Measurements from ENCODE around the gene INPP5J.
"Not testable (repeated sequence)": the region's sequence is repeated elsewhere in the genome, so short reads cannot be mapped to it uniquely, and the experiment has no call there.

INPP5J gene

DNA sequence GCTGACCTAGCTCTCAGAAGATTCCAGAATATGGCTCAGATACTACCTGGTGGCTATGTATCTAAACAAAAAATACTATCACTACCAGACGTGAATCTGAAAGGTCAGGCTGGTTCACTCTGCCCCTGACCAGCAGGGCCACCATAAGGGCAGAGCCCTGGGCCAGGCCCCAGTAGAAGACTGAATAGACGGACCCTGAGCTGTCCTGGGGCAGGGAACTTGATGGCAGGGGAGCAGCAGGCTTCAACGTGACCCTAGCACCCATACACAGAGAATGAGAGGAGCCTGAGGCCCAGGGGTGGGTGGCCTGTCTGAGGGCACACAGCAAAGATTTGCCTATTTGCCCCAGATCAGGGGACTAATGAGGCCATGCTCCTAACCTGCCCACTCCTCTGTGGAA lies 30.6 kb downstream of the INPP5J start:
- no peak for DNase-seq

DNA sequence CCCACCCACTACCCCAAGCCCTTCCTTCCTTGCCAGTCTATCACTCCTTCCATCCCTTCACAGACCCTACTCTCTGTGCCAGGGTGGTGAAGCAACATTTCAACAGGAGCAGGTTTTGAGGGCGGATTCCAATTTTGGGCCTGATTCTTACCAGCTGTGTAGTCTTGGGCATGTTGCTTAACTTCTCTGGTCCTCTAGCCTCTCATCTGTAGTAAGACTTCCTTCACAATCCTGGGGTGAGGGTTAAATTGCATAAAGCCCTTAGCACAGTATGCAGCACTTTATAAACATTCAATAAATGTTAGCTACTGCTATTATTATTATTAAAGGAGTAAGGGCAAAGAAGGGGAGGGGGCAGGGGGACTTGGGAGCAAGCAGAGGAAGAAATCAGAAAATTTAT lies 32.2 kb downstream of the INPP5J start:
- no peak for DNase-seq

DNA sequence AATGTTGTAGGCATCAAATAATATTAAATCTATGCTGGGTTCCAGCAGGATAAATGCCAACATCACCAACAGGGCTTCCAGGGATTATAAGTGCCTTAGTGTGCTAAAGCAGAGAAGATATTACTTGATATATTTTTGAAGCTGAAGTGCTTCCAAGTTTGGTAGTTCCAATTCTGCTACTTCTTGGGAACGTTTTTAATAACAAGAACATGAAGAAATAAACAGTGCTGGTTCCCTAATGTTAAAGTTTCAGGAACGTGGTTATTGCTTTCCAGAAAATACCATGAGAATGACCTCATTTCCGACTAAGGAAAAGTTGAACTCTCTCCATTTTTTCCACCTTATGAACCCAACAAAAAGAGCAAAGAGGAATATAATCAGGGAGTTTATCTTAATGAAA lies 32.7 kb downstream of the INPP5J start:
- DNase-seq = no peak

DNA sequence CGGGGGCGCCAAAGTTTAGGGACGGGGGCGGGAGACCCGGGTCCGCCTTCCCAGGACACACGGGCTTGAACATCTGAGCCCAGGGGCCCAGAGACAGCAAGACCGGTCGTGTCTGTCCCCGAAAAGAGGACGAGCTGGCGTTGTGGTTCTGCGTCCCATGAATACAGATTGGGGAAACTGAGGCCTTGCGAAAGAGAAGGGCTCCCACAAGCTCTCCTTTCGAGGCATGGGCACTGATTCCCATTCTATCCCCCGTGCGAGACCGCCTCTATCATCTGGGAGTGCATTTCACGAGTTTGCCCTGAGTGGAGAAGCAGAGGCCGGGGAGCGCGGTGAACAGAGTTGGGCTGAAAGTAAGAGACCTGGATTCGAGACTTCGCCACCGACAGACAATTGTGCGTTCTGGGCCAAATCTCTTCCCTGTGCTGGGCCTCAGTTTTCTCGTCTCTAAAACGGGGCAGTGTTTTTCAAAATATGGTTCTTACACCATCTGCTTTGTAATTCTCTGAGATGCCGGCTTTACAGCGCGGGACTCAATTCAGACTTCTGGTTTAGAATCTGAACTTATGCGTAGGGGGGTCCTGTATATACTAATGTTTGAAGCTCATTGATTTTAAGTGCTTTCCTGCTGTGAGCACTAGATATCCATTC lies 37.7 kb downstream of the INPP5J start:
- peak; percentile 47 for DNase-seq

DNA sequence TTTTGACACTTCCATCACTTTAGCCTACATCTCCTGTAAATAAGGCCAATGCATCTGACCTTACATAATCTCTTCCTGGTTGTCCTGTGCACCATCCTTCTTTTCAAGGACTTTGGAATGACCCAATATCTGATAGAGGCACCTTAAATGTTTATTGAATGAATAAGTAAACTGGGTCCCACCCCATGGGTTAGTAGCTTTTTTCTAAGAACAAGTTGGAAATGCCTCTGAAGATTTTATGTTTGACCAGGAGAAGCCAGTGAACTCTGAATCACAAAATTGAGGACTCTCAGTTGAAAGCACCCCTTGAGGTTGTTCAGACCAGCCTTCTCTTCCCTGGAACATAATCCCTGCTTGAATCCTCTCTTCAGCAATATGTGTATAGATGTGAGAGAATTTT lies 38.6 kb downstream of the INPP5J start:
- DNase-seq = no peak

DNA sequence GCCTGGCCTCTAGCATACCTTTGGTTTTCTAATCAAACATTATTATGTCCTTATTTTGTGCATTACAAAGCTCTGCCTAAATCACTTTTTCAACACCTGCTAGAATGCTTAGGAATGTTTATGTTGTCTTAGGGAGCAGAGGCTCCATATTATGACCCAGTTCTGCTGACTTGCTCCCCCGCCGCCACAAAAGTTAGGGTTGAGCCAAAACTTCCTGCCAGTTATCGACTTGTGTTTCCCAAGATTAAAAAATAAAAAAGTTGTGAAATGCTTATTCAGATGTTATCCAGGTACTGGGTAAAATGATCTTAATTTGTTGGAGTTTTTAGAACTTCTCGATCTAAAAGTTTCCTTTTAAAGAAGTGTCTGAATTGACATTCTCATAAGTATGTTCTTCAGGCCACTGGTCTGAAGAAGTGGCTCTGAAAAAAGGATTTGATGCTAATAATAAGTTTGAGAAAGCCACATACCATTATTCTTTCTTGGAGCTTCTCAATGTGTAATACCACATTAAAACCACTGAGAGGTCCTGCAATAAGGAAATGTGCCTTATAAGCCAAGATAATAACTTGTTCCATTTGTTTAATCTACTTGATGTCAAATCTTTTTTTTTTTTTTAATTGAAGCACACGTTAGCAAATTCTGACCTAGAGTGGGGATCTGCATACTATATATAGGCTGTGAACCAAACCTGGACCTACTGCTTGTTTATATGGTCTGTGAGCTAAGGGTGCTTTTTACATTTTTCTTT lies 39.4 kb downstream of the INPP5J start:
- peak; percentile 9 for DNase-seq

DNA sequence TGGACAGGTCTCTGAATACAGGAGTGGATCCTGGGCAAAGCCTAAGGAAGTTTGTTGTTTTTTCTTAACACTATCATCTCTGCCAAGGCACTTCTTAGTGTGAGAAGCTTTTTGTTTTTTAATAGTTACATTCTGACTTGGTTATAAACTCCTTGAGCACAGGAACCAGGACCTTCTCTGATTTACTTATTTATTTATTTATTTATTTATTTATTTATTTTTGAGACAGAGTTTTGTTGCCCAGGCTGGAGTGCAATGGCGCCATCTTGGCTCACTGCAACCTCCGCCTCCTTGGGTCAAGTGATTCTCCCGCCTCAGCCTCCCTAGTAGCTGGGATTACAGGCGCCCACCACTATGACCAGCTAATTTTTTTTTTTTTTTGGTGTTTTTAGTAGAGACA lies 48.2 kb downstream of the INPP5J start:
- no peak for DNase-seq

DNA sequence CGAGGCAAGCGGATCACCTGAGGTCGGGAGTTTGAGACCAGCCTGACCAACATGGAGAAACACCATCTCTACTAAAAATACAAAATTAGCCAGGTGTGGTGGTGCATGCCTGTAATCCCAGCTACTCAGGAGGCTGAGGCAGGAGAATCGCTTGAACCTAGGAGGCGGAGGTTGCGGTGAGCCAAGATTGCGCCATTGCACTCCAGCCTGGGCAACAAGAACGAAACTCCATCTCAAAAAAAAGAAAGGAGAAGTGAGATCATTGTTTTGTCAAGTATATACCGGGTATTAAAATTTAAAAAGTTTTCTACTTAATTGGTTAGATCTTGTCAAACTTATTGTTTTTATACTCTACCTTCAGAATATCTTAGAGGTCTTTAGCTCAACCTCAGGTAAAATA lies 49.0 kb downstream of the INPP5J start:
- DNase-seq = not testable (repeated sequence)

DNA sequence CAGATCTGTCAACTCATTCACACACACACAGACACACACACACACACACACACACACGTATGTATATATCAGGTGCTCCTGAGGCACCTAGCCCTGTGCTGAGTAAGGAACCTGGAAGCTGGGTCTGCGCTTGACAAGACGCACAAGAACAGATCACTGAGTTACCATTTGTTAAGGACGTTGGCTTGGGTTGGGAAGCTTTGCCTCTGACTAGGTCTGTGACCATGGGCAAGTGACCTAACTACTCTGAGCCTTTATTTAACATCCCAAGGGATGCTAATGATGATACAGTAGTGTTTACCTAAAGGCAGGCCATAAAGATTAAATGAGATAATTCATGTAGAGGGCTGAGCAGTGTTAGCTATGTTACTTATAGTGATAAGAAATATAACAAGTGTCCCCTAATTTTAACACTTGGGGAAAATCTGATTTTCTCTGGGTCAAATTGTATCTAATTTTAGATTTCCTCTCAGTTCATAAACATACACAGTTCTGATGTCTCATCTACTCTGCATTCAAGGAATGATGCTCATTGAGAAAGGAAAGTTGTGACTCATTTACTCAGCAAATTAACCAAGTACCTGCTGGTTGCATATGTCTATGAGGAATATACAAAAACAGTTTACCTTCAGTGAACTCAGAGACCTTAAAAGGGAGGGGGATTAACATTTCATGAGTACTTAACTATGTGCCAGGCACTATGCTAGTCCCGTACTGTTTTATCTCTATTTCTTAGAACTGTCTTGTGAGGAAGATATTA lies 50.8 kb downstream of the INPP5J start:
- no peak for DNase-seq

DNA sequence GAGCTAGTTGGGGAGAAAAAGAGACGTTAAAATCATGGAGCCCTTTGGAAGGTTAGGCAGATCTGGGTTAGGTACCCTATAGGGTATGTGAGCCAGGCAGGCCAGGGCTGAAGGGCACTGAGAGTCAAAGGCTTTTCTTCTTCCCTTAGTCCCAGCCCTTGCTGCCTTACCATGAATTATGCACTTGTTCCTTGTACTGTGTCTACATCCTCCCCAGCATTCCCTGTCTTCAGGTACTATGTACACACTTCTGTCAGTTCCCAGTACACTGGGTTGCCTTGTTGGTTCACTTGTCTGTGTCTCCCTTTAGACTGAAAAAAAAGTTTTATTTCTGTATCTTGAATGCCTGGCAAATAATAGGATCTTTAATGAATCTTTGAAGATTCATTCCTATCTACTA lies 54.2 kb downstream of the INPP5J start:
- no peak for DNase-seq

DNA sequence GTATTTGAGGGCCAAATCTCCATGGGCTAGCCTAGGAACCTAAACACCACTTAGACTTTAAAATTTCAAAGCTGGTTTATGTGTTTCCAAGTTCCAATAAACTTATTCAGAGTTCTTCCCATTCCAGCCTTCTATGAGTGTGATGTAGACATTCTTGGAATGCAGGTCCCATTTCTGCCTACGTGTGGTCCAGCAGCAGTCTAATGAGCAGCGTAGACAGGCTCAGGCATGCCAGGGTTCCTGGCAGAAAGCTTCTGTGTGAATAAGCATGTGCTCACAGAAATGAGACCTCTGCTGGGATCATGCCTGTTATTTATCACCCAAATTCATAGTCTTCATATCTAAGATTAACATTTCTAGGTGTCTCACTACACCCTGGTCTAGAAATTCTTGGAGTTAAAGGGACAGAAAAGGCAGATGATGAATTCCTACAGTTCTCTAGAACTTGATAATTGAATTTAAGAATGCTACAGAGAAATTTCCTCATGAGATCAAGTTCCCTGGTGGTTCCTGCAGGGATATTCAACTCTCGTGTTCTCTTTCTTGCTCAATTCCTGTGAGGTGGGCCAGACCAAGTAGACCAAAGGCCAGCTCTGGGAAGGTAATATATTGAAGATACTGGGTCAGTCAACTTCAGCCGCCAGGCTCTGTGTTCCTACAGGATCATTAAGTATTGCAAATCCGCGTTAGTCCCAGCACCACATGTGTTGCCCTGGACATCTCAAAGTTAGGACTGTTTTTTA lies 54.8 kb downstream of the INPP5J start:
- no peak for DNase-seq

DNA sequence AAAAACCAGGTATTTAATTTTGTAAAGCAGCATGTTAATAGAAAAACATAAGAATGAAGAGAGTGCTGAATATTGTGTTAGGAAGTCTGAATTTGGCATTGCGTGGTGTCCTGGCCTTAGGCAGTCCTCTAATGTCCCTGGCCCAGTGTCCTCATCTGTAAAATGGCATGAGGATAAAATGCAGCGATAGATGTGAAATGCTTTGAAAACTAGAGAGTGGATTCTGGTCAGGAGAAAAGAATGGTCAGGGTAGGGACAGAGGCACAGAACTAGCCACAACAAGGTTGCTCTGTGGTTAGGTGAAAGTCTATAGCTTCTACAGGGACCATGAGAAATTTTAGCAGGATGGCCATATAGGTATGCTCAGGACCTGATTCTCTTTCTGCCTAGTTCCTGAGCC lies 56.1 kb downstream of the INPP5J start:
- no peak for DNase-seq

DNA sequence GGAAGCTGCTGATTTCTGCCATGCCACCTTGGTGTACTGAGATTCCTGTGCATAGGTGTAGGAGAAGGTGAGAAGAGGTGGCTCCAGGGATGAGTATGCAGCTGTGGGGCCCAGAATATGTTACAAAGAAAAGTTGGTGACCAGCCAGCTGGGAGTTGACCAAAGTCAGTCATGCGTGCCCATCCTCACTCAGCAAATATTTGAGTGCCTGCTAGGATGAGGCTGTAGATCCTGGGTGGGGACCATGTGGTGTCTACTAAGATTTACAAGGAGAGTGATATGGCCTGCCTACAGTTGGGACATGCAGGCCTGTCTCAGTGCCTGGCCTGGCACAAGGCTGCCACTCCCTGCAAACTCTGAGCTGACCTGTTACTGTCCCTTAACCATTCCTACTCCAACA lies 56.6 kb downstream of the INPP5J start:
- DNase-seq = no peak

DNA sequence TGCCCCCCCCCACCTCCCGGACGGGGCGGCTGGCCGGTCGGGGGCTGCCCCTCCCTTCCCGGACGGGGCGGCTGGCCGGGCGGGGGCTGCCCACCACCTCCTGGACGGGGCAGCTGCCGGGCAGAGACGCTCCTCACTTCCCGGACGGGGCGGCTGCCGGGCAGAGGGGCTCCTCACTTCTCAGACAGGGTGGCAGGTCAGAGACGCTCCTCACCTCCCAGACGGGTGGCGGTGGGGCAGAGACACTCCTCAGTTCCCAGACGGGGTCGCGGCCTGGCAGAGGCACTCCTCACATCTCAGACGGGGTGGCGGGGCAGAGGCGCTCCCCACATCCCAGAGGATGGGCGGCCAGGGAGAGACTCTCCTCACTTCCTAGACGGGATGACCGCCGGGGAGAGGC lies 61.2 kb downstream of the INPP5J start:
- no peak for DNase-seq
